Stomach (tissue), 9 donors: ENCODE data around the gene BMAL2. TPM values are rescaled to one million over a fixed set of nuclear protein-coding genes. Genes with fewer than 3 reads are reported as not detected.

Experiments
- DNase-seq, 2 donors: peaks; one replicate each; pipeline versions ENCODE4 v3.0.0 to v3.0.0-alpha.2; 2013 to 2019
- H3K27ac ChIP-seq, 5 donors: fragments of 200-600 bp in 4 of 5; sonication (generic) in 4 of 5; one replicate each; pipeline ENCODE4 v1.5.1; 2013 to 2019; ENCODE audit warnings: mild to moderate bottlenecking in 1 of 5, moderate library complexity in 1 of 5
- H3K27me3 ChIP-seq, 3 donors: fragments of 200-600 bp; sonication (generic); one replicate each; pipeline ENCODE4 v1.5.1; 2017 to 2019; ENCODE audit warnings: mixed run types in 1 of 3
- H3K36me3 ChIP-seq, 4 donors: fragments of 200-600 bp; sonication (generic); 1 replicate in 3 of 4; 2 replicates in 1 of 4; pipeline ENCODE4 v1.5.1; 2016 to 2019
- H3K4me1 ChIP-seq, 4 donors: fragments of 200-600 bp; sonication (generic); one replicate each; pipeline ENCODE4 v1.5.1; 2016 to 2019
- H3K4me3 ChIP-seq, 4 donors: fragments of 200-600 bp; sonication (generic) in 3 of 4; one replicate each; pipeline ENCODE4 v1.5.1; 2016 to 2019; ENCODE audit warnings: mild to moderate bottlenecking in 1 of 4
- H3K9me3 ChIP-seq, 4 donors: fragments of 200-600 bp; sonication (generic); one replicate each; pipeline ENCODE4 v1.5.1; 2016 to 2019
- EP300 ChIP-seq: sonication (generic); formaldehyde crosslinking; IDR thresholded peaks from one replicate; pipeline ENCODE4 v1.6.1; 2017; ENCODE audit warnings: antibody characterized with exemption
- WGBS, 5 donors: extraction: QIAGEN DNeasy Blood & Tissue Kit in 3 of 5; methylation state at CpG; one replicate each; pipeline versions ENCODE4 v1.1.5 to v1.1.7; 2013 to 2018; 5-methylcytosine and 5-hydroxymethylcytosine counted together
- intact Hi-C: fragments of 100-400 bp; cut with DNase I; formaldehyde crosslinking; loops from one replicate; pipeline ENCODE4 v1.15.1; 2023; ENCODE audit warnings: low total_unique reads
- polyA plus RNA-seq, 3 donors: library from polyadenylated mRNA; stranded (reverse); fragments of 200-250 nt; gene quantifications; one replicate each; pipeline ENCODE4 v1.2.3, GENCODE V29; 2013
- total RNA-seq, 5 donors: library from RNA; depleted of rRNA; stranded (reverse); fragments of >200 nt; gene quantifications; one replicate each; pipeline versions ENCODE4 v1.1.0 to v1.2.3, GENCODE V29; 2014 to 2016
- TF ChIP-seq, protein P1 (sequence below), 7 experiments: fragments of 450-650 bp in 4 of 7; fragments of 200-600 bp in 3 of 7; sonication (generic) in 3 of 7; IDR thresholded peaks; one replicate each; pipeline ENCODE4 v1.5.1; 2016 to 2019; ENCODE audit warnings: antibody characterized with exemption in 7 of 7, control low read depth in 2 of 7, mild to moderate bottlenecking in 1 of 7
- donor health status: healthy with polysubstance abuse.
- donor health status: Bipolar disorder and iron deficiency.
- donor health status: healthy.

BMAL2 gene
- total and polyA plus RNA-seq, 8 donors: 3.8 to 34.4 (median 10.6) TPM

DNA sequence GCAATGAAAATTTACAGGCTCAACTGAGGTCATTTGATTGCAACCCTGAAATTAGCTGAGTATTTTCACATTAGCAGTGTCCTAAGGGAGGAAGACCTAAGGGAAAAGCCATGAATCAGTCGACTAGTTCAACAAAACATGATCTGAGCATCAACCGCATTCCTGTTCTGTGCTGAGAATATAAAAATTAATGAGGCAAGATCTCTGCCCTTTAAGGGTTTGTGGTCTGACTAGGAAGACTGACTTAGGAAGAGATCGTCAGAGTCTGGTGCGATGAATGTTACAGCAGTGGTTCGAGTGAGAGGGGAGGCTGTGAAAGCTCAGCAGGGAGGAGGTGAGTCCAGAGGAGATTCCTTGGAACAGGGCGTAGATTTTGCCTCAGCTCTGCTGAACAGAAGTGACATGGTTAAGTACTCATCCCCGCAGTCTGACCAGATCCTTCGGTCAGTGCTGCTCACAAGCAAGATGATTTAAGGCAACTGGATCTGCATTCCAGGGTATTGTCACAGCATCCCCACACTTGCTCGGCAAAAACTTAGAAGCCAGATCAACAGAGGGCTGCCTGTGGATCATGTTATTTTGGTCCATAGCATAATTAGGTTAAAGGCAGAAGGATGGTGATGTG lies 49.6 kb downstream of the BMAL2 start:
- no peak for DNase-seq
- Histone ChIP-seq H3K27me3 (no peaks in the 10 kb centered on the region), H3K27ac (no peak overlapping the region), H3K36me3 (peaks cover 0 to 18% (median 7%) of the 10 kb centered on the region in 4 donors), H3K9me3 (no peaks in the 10 kb centered on the region), H3K4me3 (no peak overlapping the region), H3K4me1 (no peaks in the 10 kb centered on the region)
- intact Hi-C loops: no loop called here
- TF ChIP-seq, protein P1, sequence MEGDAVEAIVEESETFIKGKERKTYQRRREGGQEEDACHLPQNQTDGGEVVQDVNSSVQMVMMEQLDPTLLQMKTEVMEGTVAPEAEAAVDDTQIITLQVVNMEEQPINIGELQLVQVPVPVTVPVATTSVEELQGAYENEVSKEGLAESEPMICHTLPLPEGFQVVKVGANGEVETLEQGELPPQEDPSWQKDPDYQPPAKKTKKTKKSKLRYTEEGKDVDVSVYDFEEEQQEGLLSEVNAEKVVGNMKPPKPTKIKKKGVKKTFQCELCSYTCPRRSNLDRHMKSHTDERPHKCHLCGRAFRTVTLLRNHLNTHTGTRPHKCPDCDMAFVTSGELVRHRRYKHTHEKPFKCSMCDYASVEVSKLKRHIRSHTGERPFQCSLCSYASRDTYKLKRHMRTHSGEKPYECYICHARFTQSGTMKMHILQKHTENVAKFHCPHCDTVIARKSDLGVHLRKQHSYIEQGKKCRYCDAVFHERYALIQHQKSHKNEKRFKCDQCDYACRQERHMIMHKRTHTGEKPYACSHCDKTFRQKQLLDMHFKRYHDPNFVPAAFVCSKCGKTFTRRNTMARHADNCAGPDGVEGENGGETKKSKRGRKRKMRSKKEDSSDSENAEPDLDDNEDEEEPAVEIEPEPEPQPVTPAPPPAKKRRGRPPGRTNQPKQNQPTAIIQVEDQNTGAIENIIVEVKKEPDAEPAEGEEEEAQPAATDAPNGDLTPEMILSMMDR (IDR thresholded peaks at IDR 0.05): no peak
- no peak for TF ChIP-seq EP300
- WGBS, 5 donors: 77 to 87% (median 83%) methylated on average over 9 of the region's 9 CpGs

Other genes with a start within 250 kb of the BMAL2 start
- gene STK38L, start 88.5 kb upstream of the BMAL2 start, total RNA-seq: 100 to 1,000 TPM in 1 of 5 donors, 10 to 100 TPM in 4; 21.7 to 118 (median 47.8) TPM
- gene STK38L, start 88.5 kb upstream of the BMAL2 start, polyA plus RNA-seq: 10 to 100 TPM in 2 of 3 donors, 1 to 10 TPM in 1; 8.5 to 16.3 (median 12.1) TPM
- gene SMCO2, start 113.9 kb downstream of the BMAL2 start, total RNA-seq: 1 to 10 TPM in 1 of 5 donors, not detected in 4; 2.5 TPM
- gene SMCO2, start 113.9 kb downstream of the BMAL2 start, polyA plus RNA-seq: 1 to 10 TPM in 1 of 3 donors, not detected in 2; 1.2 TPM
- 100 to 1,000 TPM in 3 of 5 donors, 10 to 100 TPM in 2; 36.8 to 254 (median 108) TPM for gene PPFIBP1, start 191.4 kb downstream of the BMAL2 start, total RNA-seq
- 10 to 100 TPM in 2 of 3 donors, 1 to 10 TPM in 1; 6.6 to 18.2 (median 15.1) TPM for gene PPFIBP1, start 191.4 kb downstream of the BMAL2 start, polyA plus RNA-seq